Lower leg skin (tissue), 3 donors: Measurements from ENCODE around the gene DHRS2.

ENCODE experiments used
- POLR2A ChIP-seq, 2 donors: fragments of 450-650 bp; IDR thresholded peaks; one replicate each; pipeline ENCODE4 v1.6.1; 2016 to 2017; ENCODE audit warnings: antibody characterized with exemption in 2 of 2, mild to moderate bottlenecking in 1 of 2, moderate library complexity in 1 of 2
- TF ChIP-seq, protein P1 (sequence below), 3 donors: fragments of 450-650 bp; IDR thresholded peaks; one replicate each; pipeline ENCODE4 v1.5.1; 2016; ENCODE audit warnings: antibody characterized with exemption in 3 of 3, mild to moderate bottlenecking in 3 of 3, moderate library complexity in 2 of 3

DNA sequence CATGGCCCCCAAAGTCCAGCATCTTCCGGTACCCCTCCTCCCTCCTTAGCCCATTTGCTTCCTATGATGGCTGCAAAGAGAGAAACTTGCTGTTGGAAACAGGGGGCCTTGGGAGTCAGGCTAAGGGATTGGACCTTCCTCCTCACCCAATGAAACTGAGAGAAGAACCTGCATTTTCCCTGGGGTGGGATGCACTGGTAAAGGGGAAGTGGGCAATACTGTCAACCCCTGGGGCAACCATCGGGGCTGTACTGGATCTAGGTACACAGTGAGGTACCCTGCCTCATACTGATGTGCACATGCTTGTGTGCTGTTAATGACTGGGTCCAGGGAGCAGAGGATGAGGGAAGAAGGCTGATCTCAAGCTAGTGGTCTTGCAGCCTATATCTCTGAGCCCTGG is 46.6 kb upstream of the DHRS2 start:
- TF ChIP-seq, protein P1, sequence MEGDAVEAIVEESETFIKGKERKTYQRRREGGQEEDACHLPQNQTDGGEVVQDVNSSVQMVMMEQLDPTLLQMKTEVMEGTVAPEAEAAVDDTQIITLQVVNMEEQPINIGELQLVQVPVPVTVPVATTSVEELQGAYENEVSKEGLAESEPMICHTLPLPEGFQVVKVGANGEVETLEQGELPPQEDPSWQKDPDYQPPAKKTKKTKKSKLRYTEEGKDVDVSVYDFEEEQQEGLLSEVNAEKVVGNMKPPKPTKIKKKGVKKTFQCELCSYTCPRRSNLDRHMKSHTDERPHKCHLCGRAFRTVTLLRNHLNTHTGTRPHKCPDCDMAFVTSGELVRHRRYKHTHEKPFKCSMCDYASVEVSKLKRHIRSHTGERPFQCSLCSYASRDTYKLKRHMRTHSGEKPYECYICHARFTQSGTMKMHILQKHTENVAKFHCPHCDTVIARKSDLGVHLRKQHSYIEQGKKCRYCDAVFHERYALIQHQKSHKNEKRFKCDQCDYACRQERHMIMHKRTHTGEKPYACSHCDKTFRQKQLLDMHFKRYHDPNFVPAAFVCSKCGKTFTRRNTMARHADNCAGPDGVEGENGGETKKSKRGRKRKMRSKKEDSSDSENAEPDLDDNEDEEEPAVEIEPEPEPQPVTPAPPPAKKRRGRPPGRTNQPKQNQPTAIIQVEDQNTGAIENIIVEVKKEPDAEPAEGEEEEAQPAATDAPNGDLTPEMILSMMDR (IDR thresholded peaks at IDR 0.05): no peak
- no peak for TF ChIP-seq POLR2A (IDR thresholded peaks at IDR 0.05)
